HG02798 (cell line): Measurements from ENCODE around the gene VPS35L.
"Not testable (repeated sequence)": the region's sequence is repeated elsewhere in the genome, so short reads cannot be mapped to it uniquely, and the experiment has no call there.

Experiments used
- ATAC-seq: cut with Tn5 transposase; IDR thresholded peaks from one replicate; pipeline ENCODE4 v1.9.1; 2021; ENCODE audit warnings: mild to moderate bottlenecking; ENCODE audit not compliant: unreplicated experiment, poor library complexity

Gene VPS35L

GRCh38 chr16:19706846-19707245 lies 151.3 kb downstream of the VPS35L start:
- ATAC-seq, result no peak

- no peak for ATAC-seq
Observed at GRCh38 chr16:19707569-19708295, 152.2 kb downstream of the VPS35L start.

GRCh38 chr16:19708296-19709205 lies 153.0 kb downstream of the VPS35L start:
- no peak for ATAC-seq

- no peak for ATAC-seq
Observed at GRCh38 chr16:19709381-19710136, 154.1 kb downstream of the VPS35L start.

- no peak for ATAC-seq
Observed at GRCh38 chr16:19710191-19710908, 154.8 kb downstream of the VPS35L start.

GRCh38 chr16:19710991-19711545 lies 155.6 kb downstream of the VPS35L start:
- no peak for ATAC-seq

GRCh38 chr16:19711643-19712042 lies 156.1 kb downstream of the VPS35L start:
- ATAC-seq, result no peak

GRCh38 chr16:19712418-19713058 lies 157.0 kb downstream of the VPS35L start:
- ATAC-seq, result no peak

GRCh38 chr16:19713697-19714096 lies 158.2 kb downstream of the VPS35L start:
- ATAC-seq, result no peak

GRCh38 chr16:19715566-19715965 lies 160.1 kb downstream of the VPS35L start:
- no peak for ATAC-seq

GRCh38 chr16:19716183-19716582 lies 160.7 kb downstream of the VPS35L start:
- ATAC-seq, result no peak

- not testable (repeated sequence) for ATAC-seq
Observed at GRCh38 chr16:19716728-19717127, 161.2 kb downstream of the VPS35L start.

GRCh38 chr16:19717314-19717713 lies 161.8 kb downstream of the VPS35L start:
- ATAC-seq, result no peak

GRCh38 chr16:19717741-19718623 lies 162.5 kb downstream of the VPS35L start, which contains the start of the genes IQCK and KNOP1:
Gene IQCK, plus strand, starts transcription at chr16:19718271. Its CDS starts 36 bp downstream, at chr16:19718307.
Gene KNOP1, minus strand, starts transcription at chr16:19718227. Its CDS starts 3,192 bp downstream, at chr16:19715035.
- ATAC-seq, result peak; percentile 97

GRCh38 chr16:19718624-19718965 lies 163.1 kb downstream of the VPS35L start:
- ATAC-seq, result no peak

GRCh38 chr16:19722269-19722952 lies 166.9 kb downstream of the VPS35L start:
- ATAC-seq, result no peak

- no peak for ATAC-seq
Observed at GRCh38 chr16:19722981-19723380, 167.5 kb downstream of the VPS35L start.

GRCh38 chr16:19728636-19728965 lies 173.1 kb downstream of the VPS35L start:
- no peak for ATAC-seq
